ENCODE data around the gene PRELID1.

DNA sequence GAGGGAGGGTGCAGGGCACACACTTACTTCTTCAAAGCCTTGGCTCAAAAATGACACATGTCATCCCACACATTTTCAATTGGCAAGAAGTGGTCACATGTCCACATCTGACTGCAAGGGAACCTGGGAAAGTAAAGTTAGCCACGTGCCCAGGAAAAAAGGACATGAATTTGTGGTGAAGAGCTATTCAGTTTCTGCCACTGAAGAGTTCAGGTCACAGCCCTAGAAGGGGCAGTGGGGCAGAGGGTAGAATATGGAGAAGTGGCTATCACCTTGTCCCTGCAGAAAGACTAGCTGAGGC, 52.2 kb downstream of the PRELID1 start:
- TF ChIP-seq, protein P1, sequence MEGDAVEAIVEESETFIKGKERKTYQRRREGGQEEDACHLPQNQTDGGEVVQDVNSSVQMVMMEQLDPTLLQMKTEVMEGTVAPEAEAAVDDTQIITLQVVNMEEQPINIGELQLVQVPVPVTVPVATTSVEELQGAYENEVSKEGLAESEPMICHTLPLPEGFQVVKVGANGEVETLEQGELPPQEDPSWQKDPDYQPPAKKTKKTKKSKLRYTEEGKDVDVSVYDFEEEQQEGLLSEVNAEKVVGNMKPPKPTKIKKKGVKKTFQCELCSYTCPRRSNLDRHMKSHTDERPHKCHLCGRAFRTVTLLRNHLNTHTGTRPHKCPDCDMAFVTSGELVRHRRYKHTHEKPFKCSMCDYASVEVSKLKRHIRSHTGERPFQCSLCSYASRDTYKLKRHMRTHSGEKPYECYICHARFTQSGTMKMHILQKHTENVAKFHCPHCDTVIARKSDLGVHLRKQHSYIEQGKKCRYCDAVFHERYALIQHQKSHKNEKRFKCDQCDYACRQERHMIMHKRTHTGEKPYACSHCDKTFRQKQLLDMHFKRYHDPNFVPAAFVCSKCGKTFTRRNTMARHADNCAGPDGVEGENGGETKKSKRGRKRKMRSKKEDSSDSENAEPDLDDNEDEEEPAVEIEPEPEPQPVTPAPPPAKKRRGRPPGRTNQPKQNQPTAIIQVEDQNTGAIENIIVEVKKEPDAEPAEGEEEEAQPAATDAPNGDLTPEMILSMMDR (IDR thresholded peaks at IDR 0.05 in 8 of 11, conservative IDR thresholded peaks at IDR 0.05 in 3 of 11), result no peak
- TF ChIP-seq POLR2AphosphoS5 (IDR thresholded peaks at IDR 0.05) (no peak), POLR2A (IDR thresholded peaks at IDR 0.05) (no peak)
